ENCODE data around the gene PA2G4. TPM values are rescaled to one million over a fixed set of nuclear protein-coding genes. Genes with fewer than 3 reads are reported as not detected.

The PA2G4 gene
- total and polyA plus RNA-seq, 4 donors, result 56.8 to 148 (median 68.6) TPM

GRCh38 chr12:56079723-56080555, 24.4 kb upstream of the PA2G4 start, which contains the start of gene ERBB3:
TSS of gene ERBB3 (plus strand) at chr12:56080165. CDS start at chr12:56080301, 136 bp downstream.
- Histone ChIP-seq H3K9me3 (ENCODE audit: control insufficient read depth in 4 of 4, low read length in 3 of 4) (no peaks in the 10 kb centered on the region), H3K9ac (ENCODE audit: low read depth in 1 of 2, low read length in 2 of 2) (peak within 1 kb of the TSS; percentile 92), H3K36me3 (ENCODE audit: control insufficient read depth in 4 of 4, insufficient read depth in 3 of 4, low read depth in 1 of 4, low read length in 3 of 4) (peaks cover under 1 to 6% (median 3%) of the 10 kb centered on the region in 4 donors), H3K4me1 (ENCODE audit: control insufficient read depth in 4 of 4, insufficient read depth in 4 of 4, low read length in 3 of 4) (peaks cover 7 to 31% (median 25%) of the 10 kb centered on the region in 4 donors), H3K27ac (ENCODE audit: low read depth in 1 of 2, low read length in 2 of 2) (peak within 1 kb of the TSS; percentile 93 to 99), H3K27me3 (ENCODE audit: control insufficient read depth in 4 of 4, insufficient read depth in 4 of 4, low read length in 3 of 4) (no peaks in the 10 kb centered on the region), H3K4me3 (ENCODE audit: low read depth in 1 of 3, low read length in 3 of 3) (peak within 1 kb of the TSS; percentile 59 to 88 (median 84))
- TF ChIP-seq SP1 (IDR thresholded peaks at IDR 0.05) (peak; percentile 41), GABPA (IDR thresholded peaks at IDR 0.05 in 1 of 2, conservative IDR thresholded peaks at IDR 0.05 in 1 of 2) (no peak), HNF4G (IDR thresholded peaks at IDR 0.05) (no peak), ATF3 (IDR thresholded peaks at IDR 0.05) (peak; percentile 53), FOXA2 (IDR thresholded peaks at IDR 0.05) (no peak), YY1 (IDR thresholded peaks at IDR 0.05) (peak; percentile 33), RAD21 (IDR thresholded peaks at IDR 0.05) (no peak), NR2F2 (IDR thresholded peaks at IDR 0.05) (no peak), TAF1 (conservative IDR thresholded peaks at IDR 0.05) (peak; percentile 60), MAX (IDR thresholded peaks at IDR 0.05) (no peak), CTCF (IDR thresholded peaks at IDR 0.05; ENCODE audit: low read depth, low read length, missing input control) (peak; percentile 35), RXRA (IDR thresholded peaks at IDR 0.05) (peak in 1 of 2 donors; percentile 32), HNF4A (conservative IDR thresholded peaks at IDR 0.05) (peak; percentile 34 to 54), FOXA1 (IDR thresholded peaks at IDR 0.05) (no peak), EGR1 (IDR thresholded peaks at IDR 0.05; ENCODE audit: low read depth in 2 of 2) (no peak), JUND (IDR thresholded peaks at IDR 0.05) (peak; percentile 91 to 92), ZBTB33 (IDR thresholded peaks at IDR 0.05) (no peak), REST (IDR thresholded peaks at IDR 0.05) (no peak)
- under 1% methylated on average over 59 of the region's 59 CpGs for WGBS
- peak; percentile 73 for DNase-seq (ENCODE audit: low spot score)

All from liver (tissue), 9 donors.